Measurements from ENCODE around the gene PGAP3.

PGAP3 gene

GRCh38 chr17:39653662-39654331 lies 34.1 kb downstream of the PGAP3 start:
- peak; percentile 64 for TF ChIP-seq CTCF (IDR thresholded peaks at IDR 0.05)
- Histone ChIP-seq H3K4me3 (no peak overlapping the region), H3K27ac (peak overlapping the region in 1 of 2 donors; percentile 35)
- no peak for DNase-seq (ENCODE audit: low spot score)

DNA sequence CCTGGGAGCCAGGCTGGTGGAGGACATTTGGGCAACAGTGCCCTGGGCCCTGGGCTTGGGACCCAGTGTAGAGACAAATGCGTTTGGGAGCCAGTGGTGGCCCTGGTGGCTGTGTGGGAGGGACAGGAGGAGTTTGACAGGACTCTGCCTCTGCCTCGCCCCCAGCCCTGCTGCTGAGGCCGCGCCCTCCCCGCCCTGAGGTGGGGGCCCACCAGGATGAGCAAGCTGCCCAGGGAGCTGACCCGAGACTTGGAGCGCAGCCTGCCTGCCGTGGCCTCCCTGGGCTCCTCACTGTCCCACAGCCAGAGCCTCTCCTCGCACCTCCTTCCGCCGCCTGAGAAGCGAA lies 34.6 kb downstream of the PGAP3 start:
- no peak for DNase-seq (ENCODE audit: low spot score)
- H3K4me3 ChIP-seq, result no peak overlapping the region
- TF ChIP-seq CTCF (IDR thresholded peaks at IDR 0.05), result no peak
- H3K27ac ChIP-seq, result peak overlapping the region in 1 of 2 donors; percentile 35

- no peak for DNase-seq (ENCODE audit: low spot score)
- no peak for TF ChIP-seq CTCF (IDR thresholded peaks at IDR 0.05)
- Histone ChIP-seq H3K4me3 (no peak overlapping the region), H3K27ac (peak overlapping the region in 1 of 2 donors; percentile 35)
Observed at GRCh38 chr17:39652587-39653315, 35.1 kb downstream of the PGAP3 start.

- TF ChIP-seq CTCF (IDR thresholded peaks at IDR 0.05), result no peak
- H3K4me3 ChIP-seq, result no peak overlapping the region
- H3K27ac ChIP-seq, result peak overlapping the region in 1 of 2 donors; percentile 32
- DNase-seq (ENCODE audit: low spot score), result no peak
Observed at GRCh38 chr17:39651923-39652586, 35.8 kb downstream of the PGAP3 start.

DNA sequence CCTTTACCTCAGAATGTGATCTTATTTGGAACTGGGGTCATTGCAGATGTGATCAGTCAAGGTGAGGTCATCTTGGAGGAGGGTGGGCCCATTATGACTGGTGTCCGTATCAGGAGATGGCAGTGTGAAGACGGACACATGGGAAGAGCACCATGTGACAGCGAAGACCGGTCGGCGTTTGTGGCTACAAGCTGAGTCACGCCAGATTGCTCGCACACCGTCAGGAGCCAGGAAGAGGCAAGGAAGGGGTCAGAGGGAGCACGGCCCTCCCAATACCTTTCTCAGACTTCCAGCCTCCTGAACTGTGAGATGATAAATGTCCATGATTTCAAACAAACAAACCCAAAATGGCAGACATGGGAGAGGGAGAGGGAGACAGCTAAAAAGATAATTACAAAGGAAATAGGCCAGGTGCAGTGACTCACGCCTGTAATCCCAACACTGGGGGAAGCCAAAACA lies 37.7 kb downstream of the PGAP3 start:
- DNase-seq (ENCODE audit: low spot score), result no peak
- H3K4me3 ChIP-seq, result no peak overlapping the region
- no peak overlapping the region for H3K27ac ChIP-seq
- TF ChIP-seq CTCF (IDR thresholded peaks at IDR 0.05), result no peak

GRCh38 chr17:39648616-39649366 lies 39.1 kb downstream of the PGAP3 start:
- no peak overlapping the region for H3K4me3 ChIP-seq
- no peak overlapping the region for H3K27ac ChIP-seq
- no peak for TF ChIP-seq CTCF (IDR thresholded peaks at IDR 0.05)
- no peak for DNase-seq (ENCODE audit: low spot score)

All from coronary artery (tissue), 2 donors.